ENCODE data around the gene ATXN2.

- TF ChIP-seq, protein P1, sequence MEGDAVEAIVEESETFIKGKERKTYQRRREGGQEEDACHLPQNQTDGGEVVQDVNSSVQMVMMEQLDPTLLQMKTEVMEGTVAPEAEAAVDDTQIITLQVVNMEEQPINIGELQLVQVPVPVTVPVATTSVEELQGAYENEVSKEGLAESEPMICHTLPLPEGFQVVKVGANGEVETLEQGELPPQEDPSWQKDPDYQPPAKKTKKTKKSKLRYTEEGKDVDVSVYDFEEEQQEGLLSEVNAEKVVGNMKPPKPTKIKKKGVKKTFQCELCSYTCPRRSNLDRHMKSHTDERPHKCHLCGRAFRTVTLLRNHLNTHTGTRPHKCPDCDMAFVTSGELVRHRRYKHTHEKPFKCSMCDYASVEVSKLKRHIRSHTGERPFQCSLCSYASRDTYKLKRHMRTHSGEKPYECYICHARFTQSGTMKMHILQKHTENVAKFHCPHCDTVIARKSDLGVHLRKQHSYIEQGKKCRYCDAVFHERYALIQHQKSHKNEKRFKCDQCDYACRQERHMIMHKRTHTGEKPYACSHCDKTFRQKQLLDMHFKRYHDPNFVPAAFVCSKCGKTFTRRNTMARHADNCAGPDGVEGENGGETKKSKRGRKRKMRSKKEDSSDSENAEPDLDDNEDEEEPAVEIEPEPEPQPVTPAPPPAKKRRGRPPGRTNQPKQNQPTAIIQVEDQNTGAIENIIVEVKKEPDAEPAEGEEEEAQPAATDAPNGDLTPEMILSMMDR (IDR thresholded peaks at IDR 0.05; ENCODE audit: low read depth, low read length, missing input control) = no peak
- TF ChIP-seq SP1 (IDR thresholded peaks at IDR 0.05) (peak; percentile 56), MAX (IDR thresholded peaks at IDR 0.05) (peak; percentile 52), YY1 (IDR thresholded peaks at IDR 0.05) (peak; percentile 97), RAD21 (IDR thresholded peaks at IDR 0.05) (peak; percentile 31 to 54), REST (IDR thresholded peaks at IDR 0.05) (peak; percentile 50)
Observed at GRCh38 chr12:111643427-111643826, 44.3 kb upstream of the ATXN2 start.

Measured in liver (tissue), 3 donors.